CD4-positive, CD25-positive, alpha-beta regulatory T cell (primary cell): ENCODE measurements around the gene KCNG4. TPM values are rescaled to one million over a fixed set of nuclear protein-coding genes. Genes with fewer than 3 reads are reported as not detected.

ENCODE experiments used
- ATAC-seq, 2 donors: fragments of 150-1000 bp; cut with Tn5 transposase; one replicate each; pipeline ENCODE4 v1.10.0; 2021; ENCODE audit warnings: low read depth in 2 of 2, moderate number of reproducible peaks in 2 of 2, moderate library complexity in 1 of 2
- DNase-seq, 3 donors: peaks; one replicate each; pipeline versions ENCODE4 v3.0.0 to v3.0.0-alpha.2; 2012 to 2022; ENCODE audit warnings: mixed read lengths in 1 of 3
- H3K27ac ChIP-seq: one replicate; pipeline ENCODE4 v1.7.0; 2013; ENCODE audit warnings: mild to moderate bottlenecking, low read length; ENCODE audit not compliant: insufficient read depth, poor library complexity, severe bottlenecking
- H3K27me3 ChIP-seq: one replicate; pipeline ENCODE4 v1.7.0; 2013; ENCODE audit warnings: low read length; ENCODE audit not compliant: control insufficient read depth, insufficient read depth
- H3K36me3 ChIP-seq: one replicate; pipeline ENCODE4 v1.7.0; 2013; ENCODE audit warnings: mild to moderate bottlenecking, low read length, moderate library complexity; ENCODE audit not compliant: control insufficient read depth, insufficient read depth
- H3K4me1 ChIP-seq: 2 replicates; pipeline ENCODE4 v1.7.0; 2013; ENCODE audit warnings: mild to moderate bottlenecking, low read length; ENCODE audit not compliant: insufficient read depth, control insufficient read depth, poor library complexity, severe bottlenecking
- H3K4me3 ChIP-seq: one replicate; pipeline ENCODE4 v1.7.0; 2013; ENCODE audit warnings: low read depth, mild to moderate bottlenecking, low read length, moderate library complexity
- H3K9me3 ChIP-seq, 2 experiments: 1 replicate in 1 of 2; 2 replicates in 1 of 2; pipeline ENCODE4 v1.7.0; 2013; ENCODE audit warnings: low read length in 2 of 2, mild to moderate bottlenecking in 1 of 2, moderate library complexity in 1 of 2; ENCODE audit not compliant: control insufficient read depth in 2 of 2
- H3K27ac Mint-ChIP-seq, 3 donors: one replicate each; pipeline ENCODE4 v1.8.0; 2020 to 2022; ENCODE audit warnings: mild to moderate bottlenecking in 3 of 3, mixed read lengths in 3 of 3, moderate library complexity in 2 of 3
- H3K27me3 Mint-ChIP-seq: one replicate; pipeline ENCODE4 v1.8.0; 2022; ENCODE audit warnings: mild to moderate bottlenecking, mixed read lengths
- H3K36me3 Mint-ChIP-seq: one replicate; pipeline ENCODE4 v1.8.0; 2020; ENCODE audit warnings: mixed read lengths
- H3K4me1 Mint-ChIP-seq, 4 donors: one replicate each; pipeline ENCODE4 v1.8.0; 2020 to 2022; ENCODE audit warnings: mixed read lengths in 4 of 4, mild to moderate bottlenecking in 1 of 4
- H3K4me3 Mint-ChIP-seq, 4 donors: one replicate each; pipeline ENCODE4 v1.8.0; 2020 to 2022; ENCODE audit warnings: mild to moderate bottlenecking in 4 of 4, mixed read lengths in 4 of 4, moderate library complexity in 3 of 4
- H3K9me3 Mint-ChIP-seq, 7 donors: one replicate each; pipeline ENCODE4 v1.8.0; 2020 to 2022; ENCODE audit warnings: mixed read lengths in 7 of 7, mild to moderate bottlenecking in 3 of 7, moderate library complexity in 2 of 7
- polyA plus RNA-seq, 4 donors: library from polyadenylated mRNA; unstranded; fragments of 300-500 nt; fragmentation: Illumina TruSeq; gene quantifications; one replicate each; pipeline ENCODE4 v1.2.3, GENCODE V29; 2021
- total RNA-seq: library from RNA; stranded (reverse); gene quantifications from one replicate; pipeline ENCODE4 v1.2.3, GENCODE V29; 2022

The KCNG4 gene
- total and polyA plus RNA-seq, 5 donors from 2014 or later: not detected

DNA sequence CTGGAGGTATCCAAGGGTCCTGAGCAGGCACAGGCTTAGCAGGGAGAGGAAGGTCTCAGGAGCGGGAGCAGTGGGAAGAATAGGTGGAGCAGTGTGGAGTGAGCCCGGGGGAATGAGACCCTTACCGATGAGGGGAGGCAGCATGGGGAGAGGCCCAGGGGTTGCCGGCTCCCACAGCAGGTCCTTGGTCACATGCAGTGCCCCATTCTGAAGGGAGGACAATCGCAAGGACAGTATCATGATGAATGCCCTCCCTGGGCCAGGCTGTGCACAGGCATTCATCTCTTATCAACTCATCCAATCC lies 56.3 kb downstream of the KCNG4 start:
- Mint-ChIP-seq H3K4me1 (peaks cover 0 to 31% (median 17%) of the 10 kb centered on the region in 4 donors), H3K9me3 (no peaks in the 10 kb centered on the region), H3K27ac (peak overlapping the region in 1 of 3 donors; percentile 92), H3K36me3 (peaks cover 11% of the 10 kb centered on the region), H3K27me3 (peaks cover 4% of the 10 kb centered on the region), H3K4me3 (no peak overlapping the region)
- H3K27me3 ChIP-seq: no peaks in the 10 kb centered on the region
- H3K27ac ChIP-seq: no peak overlapping the region
- no peak overlapping the region for H3K4me3 ChIP-seq
- H3K4me1 ChIP-seq: peaks cover 15% of the 10 kb centered on the region
- H3K9me3 ChIP-seq: no peaks in the 10 kb centered on the region
- DNase-seq (no peak), ATAC-seq (no peak)
- H3K36me3 ChIP-seq: peaks cover 33% of the 10 kb centered on the region

DNA sequence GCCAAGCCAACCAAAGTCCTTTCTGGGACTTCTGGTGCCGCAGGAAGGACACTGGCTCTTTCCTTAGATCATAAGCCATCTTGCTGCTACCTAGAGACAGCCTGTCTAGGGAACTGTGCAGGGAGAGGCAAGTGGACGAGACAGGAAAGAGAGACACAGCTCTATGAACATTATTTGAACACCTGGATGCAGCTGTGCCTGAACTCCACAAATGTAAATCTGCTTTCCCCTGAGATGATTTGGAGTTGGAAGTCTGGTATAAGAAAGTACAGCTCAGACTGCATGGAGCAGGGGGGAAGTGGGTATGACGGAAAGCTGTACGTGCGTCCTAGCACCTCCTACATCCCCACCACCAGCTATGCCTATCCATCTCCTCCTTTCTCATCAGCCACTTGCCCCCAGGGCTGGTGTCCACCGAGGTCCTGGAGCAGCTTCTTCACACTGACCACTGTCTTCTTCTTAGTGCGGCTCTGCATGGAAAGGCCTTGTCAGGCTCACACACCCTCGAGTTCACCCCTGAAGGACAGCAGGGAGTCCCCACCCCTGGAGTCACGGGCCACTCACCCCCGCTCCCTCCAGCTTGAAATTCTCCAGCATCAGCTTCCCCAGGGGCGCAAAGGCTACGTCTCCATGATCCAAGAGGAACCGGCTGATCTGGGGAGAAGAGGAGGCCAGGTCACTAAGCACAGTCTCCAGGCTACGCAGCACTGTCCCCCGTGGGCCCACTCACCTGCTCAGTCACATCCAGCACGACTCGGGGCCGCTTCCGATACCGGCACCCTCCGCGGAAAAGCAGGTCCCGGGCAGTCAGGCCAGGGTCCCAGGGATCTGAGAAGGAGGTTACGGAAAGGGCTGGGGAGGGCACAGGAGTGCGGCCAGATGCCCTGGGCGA lies 56.9 kb downstream of the KCNG4 start:
- Mint-ChIP-seq H3K27me3 (peaks cover 4% of the 10 kb centered on the region), H3K4me1 (peaks cover 0 to 31% (median 17%) of the 10 kb centered on the region in 4 donors), H3K9me3 (no peaks in the 10 kb centered on the region), H3K4me3 (peak overlapping the region in 2 of 4 donors; percentile 38 to 56), H3K27ac (peak overlapping the region in 1 of 3 donors; percentile 92), H3K36me3 (peaks cover 15% of the 10 kb centered on the region)
- DNase-seq (no peak), ATAC-seq (no peak)
- Histone ChIP-seq H3K36me3 (peaks cover 33% of the 10 kb centered on the region), H3K27me3 (no peaks in the 10 kb centered on the region), H3K27ac (no peak overlapping the region), H3K4me3 (no peak overlapping the region), H3K9me3 (no peaks in the 10 kb centered on the region), H3K4me1 (peaks cover 15% of the 10 kb centered on the region)

DNA sequence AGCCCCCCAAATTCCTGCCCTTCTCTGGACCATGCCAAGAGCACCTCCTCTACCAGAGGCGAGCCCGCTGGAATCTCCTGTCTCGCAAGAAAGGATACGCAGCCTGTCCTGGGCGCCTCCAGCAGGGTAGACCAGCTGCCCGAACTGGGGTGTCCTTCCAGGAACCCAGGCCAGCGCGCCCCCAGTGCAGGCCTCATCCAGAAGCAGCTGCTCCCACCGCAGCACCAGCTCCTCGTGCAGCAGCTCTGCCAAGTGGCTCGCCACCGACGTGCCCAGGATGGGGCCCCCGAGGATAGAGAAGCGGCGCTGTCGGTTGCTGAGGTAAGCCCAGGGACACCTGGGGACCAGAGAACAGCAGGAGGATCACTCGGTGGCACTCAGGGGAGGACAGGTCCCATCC lies 57.7 kb downstream of the KCNG4 start:
- Histone ChIP-seq H3K4me1 (peaks cover 14% of the 10 kb centered on the region), H3K9me3 (no peaks in the 10 kb centered on the region), H3K27me3 (no peaks in the 10 kb centered on the region), H3K27ac (no peak overlapping the region), H3K36me3 (peaks cover 33% of the 10 kb centered on the region), H3K4me3 (no peak overlapping the region)
- DNase-seq (no peak), ATAC-seq (no peak)
- peaks cover 4% of the 10 kb centered on the region for H3K27me3 Mint-ChIP-seq
- no peaks in the 10 kb centered on the region for H3K9me3 Mint-ChIP-seq
- H3K4me3 Mint-ChIP-seq: no peak overlapping the region
- no peak overlapping the region for H3K27ac Mint-ChIP-seq
- peaks cover 19% of the 10 kb centered on the region for H3K36me3 Mint-ChIP-seq
- peaks cover 0 to 29% (median 15%) of the 10 kb centered on the region in 4 donors for H3K4me1 Mint-ChIP-seq

DNA sequence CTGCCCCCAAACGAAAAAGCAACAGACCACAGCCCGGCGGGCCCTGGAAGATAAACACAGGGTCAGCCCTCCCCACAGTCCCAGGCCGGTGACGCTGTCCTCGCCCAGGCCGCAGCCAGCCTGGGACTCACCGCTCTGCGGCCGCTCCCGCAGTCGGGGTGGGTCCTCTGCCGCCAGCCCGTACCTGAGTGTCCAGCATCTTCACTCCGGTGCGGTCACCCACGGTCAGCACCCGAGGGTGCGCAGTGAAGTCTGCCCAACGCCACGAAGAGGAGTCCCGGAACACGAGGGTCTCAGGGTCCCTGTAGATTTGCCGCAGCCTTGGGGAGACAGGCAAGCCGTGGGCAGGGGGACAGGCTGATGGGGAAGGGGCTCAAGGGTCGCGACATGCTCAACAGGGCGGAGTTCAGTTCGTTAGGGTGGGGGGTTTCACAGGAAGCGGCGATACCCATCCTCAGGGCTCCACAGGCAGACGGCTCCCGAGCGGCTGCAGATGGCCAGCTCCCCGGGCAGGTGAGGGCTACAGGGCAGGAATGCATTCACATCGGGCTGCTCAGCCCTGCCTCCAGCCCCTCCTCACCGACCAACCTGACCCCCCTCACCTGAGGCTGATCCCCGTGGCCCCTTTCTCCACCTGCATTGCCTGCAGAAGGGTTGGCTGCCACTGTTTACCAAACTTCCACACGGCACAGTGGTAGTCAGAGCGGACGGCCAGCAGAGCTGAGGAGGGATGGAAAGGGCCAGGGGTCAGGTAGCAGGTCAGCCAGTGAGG lies 58.5 kb downstream of the KCNG4 start:
- H3K4me3 ChIP-seq: no peak overlapping the region
- Mint-ChIP-seq H3K27ac (no peak overlapping the region), H3K4me3 (no peak overlapping the region), H3K9me3 (no peaks in the 10 kb centered on the region), H3K36me3 (peaks cover 19% of the 10 kb centered on the region), H3K4me1 (peaks cover 0 to 24% (median 13%) of the 10 kb centered on the region in 4 donors), H3K27me3 (no peaks in the 10 kb centered on the region)
- DNase-seq (no peak), ATAC-seq (no peak)
- H3K27me3 ChIP-seq: no peaks in the 10 kb centered on the region
- peaks cover 8% of the 10 kb centered on the region for H3K4me1 ChIP-seq
- no peak overlapping the region for H3K27ac ChIP-seq
- H3K9me3 ChIP-seq: no peaks in the 10 kb centered on the region
- H3K36me3 ChIP-seq: peaks cover 33% of the 10 kb centered on the region

DNA sequence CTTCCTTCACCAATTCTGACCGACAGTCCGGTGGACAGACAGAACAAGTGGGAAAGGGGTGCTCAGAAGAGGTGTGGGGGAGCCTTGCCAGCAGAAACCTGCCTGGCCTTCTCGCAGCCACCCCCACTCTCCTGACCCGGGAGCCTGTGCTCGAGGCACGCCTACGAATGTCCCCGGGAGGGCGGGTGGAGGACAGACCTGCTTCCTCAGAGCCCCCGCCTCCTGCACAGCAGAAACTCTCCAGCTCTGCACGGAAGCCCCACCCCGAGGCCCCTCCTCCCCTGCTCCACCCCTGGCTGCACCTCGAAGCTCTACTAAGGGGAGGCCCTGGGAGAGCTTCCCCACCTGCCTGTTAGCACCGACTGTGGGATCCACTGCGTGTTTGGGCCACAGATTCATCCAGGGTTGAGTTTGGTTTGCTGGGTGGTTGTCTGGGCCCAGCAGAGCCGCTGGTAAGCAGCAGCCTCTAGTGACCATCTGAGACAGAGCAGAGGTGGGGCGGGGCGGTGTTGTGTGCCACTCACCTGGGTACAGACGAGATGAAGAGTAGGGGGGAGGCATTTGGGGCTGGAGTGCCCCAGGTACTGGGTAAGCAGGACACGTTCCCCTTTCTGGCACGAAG lies 59.2 kb downstream of the KCNG4 start:
- Mint-ChIP-seq H3K36me3 (peaks cover 19% of the 10 kb centered on the region), H3K9me3 (no peaks in the 10 kb centered on the region), H3K27ac (no peak overlapping the region), H3K4me1 (peaks cover 0 to 17% (median 10%) of the 10 kb centered on the region in 4 donors), H3K27me3 (no peaks in the 10 kb centered on the region), H3K4me3 (no peak overlapping the region)
- no peak overlapping the region for H3K27ac ChIP-seq
- DNase-seq (no peak), ATAC-seq (no peak)
- H3K9me3 ChIP-seq: no peaks in the 10 kb centered on the region
- H3K4me1 ChIP-seq: peaks cover 1% of the 10 kb centered on the region
- no peak overlapping the region for H3K4me3 ChIP-seq
- H3K27me3 ChIP-seq: no peaks in the 10 kb centered on the region
- H3K36me3 ChIP-seq: peaks cover 33% of the 10 kb centered on the region

DNA sequence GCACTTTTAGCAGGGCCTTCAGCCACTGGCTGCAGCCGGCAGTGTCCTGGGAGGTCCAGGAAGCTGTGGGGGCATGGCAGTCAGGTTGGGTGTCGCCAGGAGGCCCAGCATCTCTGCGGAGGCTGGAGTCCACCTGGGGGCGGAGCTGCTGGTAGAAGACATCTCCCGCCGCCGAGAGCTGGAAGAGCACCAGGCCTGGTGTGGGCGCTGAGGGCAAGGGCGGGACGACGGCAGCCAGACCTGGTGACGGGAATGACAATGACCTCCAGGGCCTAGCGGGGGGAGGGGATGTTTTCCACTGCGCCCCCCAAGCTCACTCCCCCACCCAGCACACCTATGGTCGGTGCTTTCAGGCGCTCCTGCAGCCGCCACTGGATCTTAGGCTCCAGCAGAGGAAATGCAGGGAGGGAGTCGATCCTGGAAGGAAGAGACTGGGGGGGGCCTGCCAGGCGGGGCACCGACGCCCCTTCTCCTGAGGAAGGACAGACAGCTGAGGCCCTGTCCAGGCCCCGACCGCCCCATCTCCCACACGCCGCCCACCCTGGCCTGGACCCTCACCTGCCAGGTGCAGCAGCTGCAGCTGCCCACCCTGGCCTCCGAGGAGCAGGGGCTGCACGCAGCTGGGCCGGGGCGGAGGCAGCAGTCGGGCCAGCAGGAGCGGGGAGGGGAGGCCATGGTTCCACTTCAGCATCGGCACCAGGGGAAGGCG lies 60.0 kb downstream of the KCNG4 start:
- Histone ChIP-seq H3K9me3 (no peaks in the 10 kb centered on the region), H3K27me3 (no peaks in the 10 kb centered on the region), H3K4me1 (no peaks in the 10 kb centered on the region), H3K36me3 (peaks cover 33% of the 10 kb centered on the region), H3K27ac (no peak overlapping the region), H3K4me3 (no peak overlapping the region)
- no peak overlapping the region for H3K27ac Mint-ChIP-seq
- H3K36me3 Mint-ChIP-seq: peaks cover 19% of the 10 kb centered on the region
- peaks cover 0 to 14% (median 7%) of the 10 kb centered on the region in 4 donors for H3K4me1 Mint-ChIP-seq
- H3K27me3 Mint-ChIP-seq: no peaks in the 10 kb centered on the region
- no peak overlapping the region for H3K4me3 Mint-ChIP-seq
- no peaks in the 10 kb centered on the region for H3K9me3 Mint-ChIP-seq
- DNase-seq (no peak), ATAC-seq (no peak)

DNA sequence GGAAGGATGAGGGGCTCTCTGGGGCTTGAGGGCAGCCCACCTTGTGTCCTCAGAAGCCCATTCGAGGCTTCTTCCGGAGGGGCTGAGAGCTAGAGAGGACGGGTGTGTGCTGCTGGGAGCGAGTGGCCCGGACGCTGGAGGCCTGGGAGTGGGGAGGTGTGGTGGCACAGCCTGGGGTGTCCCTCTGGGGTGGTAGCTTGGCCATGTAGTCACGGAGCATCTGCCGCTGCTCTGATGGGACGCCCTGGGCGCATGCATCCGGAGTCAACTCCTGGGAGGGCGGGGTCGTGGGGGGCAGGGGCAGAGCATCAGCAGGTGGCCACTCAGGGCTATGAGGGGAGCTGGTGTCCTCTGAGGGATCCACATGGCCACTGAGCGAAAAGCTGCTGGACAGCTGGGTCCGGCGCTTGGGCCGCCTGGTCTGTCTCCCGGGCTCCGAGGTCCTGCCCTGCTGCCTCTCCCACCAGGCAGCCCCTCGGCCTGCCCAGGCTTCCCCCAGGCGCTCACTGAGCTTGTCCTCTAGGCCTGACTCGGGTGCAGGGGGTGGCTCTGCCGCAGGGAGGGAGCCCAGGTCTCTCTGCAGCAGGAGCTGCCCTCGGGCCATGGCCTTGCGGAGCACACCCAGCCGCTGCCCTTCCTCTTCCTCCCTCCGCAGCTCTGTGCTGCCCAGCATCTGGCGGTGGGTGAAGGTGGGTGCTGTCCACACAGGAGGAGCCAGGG lies 60.8 kb downstream of the KCNG4 start:
- peaks cover 0 to 9% (median 4%) of the 10 kb centered on the region in 4 donors for H3K4me1 Mint-ChIP-seq
- H3K36me3 Mint-ChIP-seq: peaks cover 14% of the 10 kb centered on the region
- Histone ChIP-seq H3K36me3 (peaks cover 29% of the 10 kb centered on the region), H3K9me3 (no peaks in the 10 kb centered on the region), H3K27ac (no peak overlapping the region), H3K27me3 (no peaks in the 10 kb centered on the region), H3K4me3 (no peak overlapping the region), H3K4me1 (no peaks in the 10 kb centered on the region)
- no peaks in the 10 kb centered on the region for H3K27me3 Mint-ChIP-seq
- ATAC-seq (no peak), DNase-seq (no peak)
- H3K27ac Mint-ChIP-seq: no peak overlapping the region
- H3K9me3 Mint-ChIP-seq: no peaks in the 10 kb centered on the region
- H3K4me3 Mint-ChIP-seq: no peak overlapping the region
